IPS DF 6.9 (cell line): ENCODE measurements around the gene TRMT44.
"Not testable (repeated sequence)": the region's sequence is repeated elsewhere in the genome, so short reads cannot be mapped to it uniquely, and the experiment has no call there.

Experiments
- DNase-seq: peaks from one replicate; pipeline ENCODE4 v3.0.0-alpha.2; 2013; ENCODE audit warnings: low read depth, low spot score
- H3K27ac ChIP-seq: one replicate; pipeline ENCODE4 v1.5.1; 2013; ENCODE audit warnings: low read length, control low read depth
- H3K27me3 ChIP-seq: 2 replicates; pipeline ENCODE4 v1.6.1; 2013; ENCODE audit warnings: mild to moderate bottlenecking, low read length; ENCODE audit not compliant: control insufficient read depth, insufficient read depth
- H3K36me3 ChIP-seq: 2 replicates; pipeline ENCODE4 v1.6.1; 2013; ENCODE audit warnings: low read length; ENCODE audit not compliant: control insufficient read depth, insufficient read depth
- H3K4me1 ChIP-seq: 2 replicates; pipeline ENCODE4 v1.6.1; 2013; ENCODE audit warnings: low read length; ENCODE audit not compliant: control insufficient read depth, insufficient read depth
- H3K4me3 ChIP-seq: 2 replicates; pipeline ENCODE4 v1.5.1; 2013; ENCODE audit warnings: mild to moderate bottlenecking, low read length
- H3K9me3 ChIP-seq: 2 replicates; pipeline ENCODE4 v1.6.1; 2013; ENCODE audit warnings: low read length, inconsistent platforms; ENCODE audit not compliant: control insufficient read depth, insufficient read depth
- WGBS: extraction: QIAGEN DNeasy Blood & Tissue Kit; methylation state at CpG from one replicate; pipeline ENCODE4 v1.1.7; 2013; ENCODE audit warnings: mixed read lengths, missing lambda C conversion rate; ENCODE audit not compliant: insufficient read length, insufficient coverage; 5-methylcytosine and 5-hydroxymethylcytosine counted together

The TRMT44 gene

GRCh38 chr4:8477095-8477635, 36.6 kb downstream of the TRMT44 start:
- no peak overlapping the region for H3K27ac ChIP-seq
- H3K36me3 ChIP-seq: peaks cover 4% of the 10 kb centered on the region
- DNase-seq: no peak
- H3K4me3 ChIP-seq: no peak overlapping the region
- no peaks in the 10 kb centered on the region; the same call in 1 of the 2 replicates for H3K4me1 ChIP-seq
- no peaks in the 10 kb centered on the region for H3K9me3 ChIP-seq
- no CpG with 5 or more reads among the region's 16 CpGs for WGBS
- no peaks in the 10 kb centered on the region for H3K27me3 ChIP-seq

DNA sequence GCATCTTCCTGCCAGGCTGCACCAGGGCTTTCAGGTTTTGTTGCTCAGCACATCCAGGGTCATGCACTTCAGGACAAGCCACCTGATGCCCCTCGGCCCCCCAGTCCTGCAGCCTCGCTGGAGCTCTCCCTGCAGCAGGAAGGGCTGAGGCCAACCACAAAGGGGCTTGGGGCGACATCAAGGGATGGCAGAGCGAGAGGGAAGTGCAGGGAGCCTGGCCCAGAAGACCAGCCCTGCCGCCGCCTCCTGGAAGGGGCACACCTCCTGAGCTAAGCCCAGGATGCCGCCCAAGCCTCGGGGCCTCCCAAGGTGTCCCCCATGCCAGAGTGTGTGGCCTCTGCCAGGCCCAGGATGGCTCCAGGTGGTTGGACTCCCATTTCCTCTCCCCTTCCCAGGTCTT, 37.1 kb downstream of the TRMT44 start:
- no peak overlapping the region for H3K4me3 ChIP-seq
- no peak for DNase-seq
- H3K27me3 ChIP-seq: no peaks in the 10 kb centered on the region
- H3K9me3 ChIP-seq: no peaks in the 10 kb centered on the region
- WGBS: no CpG with 5 or more reads among the region's 8 CpGs
- peaks cover 4% of the 10 kb centered on the region for H3K36me3 ChIP-seq
- H3K27ac ChIP-seq: no peak overlapping the region
- H3K4me1 ChIP-seq: no peaks in the 10 kb centered on the region; the same call in 1 of the 2 replicates

DNA sequence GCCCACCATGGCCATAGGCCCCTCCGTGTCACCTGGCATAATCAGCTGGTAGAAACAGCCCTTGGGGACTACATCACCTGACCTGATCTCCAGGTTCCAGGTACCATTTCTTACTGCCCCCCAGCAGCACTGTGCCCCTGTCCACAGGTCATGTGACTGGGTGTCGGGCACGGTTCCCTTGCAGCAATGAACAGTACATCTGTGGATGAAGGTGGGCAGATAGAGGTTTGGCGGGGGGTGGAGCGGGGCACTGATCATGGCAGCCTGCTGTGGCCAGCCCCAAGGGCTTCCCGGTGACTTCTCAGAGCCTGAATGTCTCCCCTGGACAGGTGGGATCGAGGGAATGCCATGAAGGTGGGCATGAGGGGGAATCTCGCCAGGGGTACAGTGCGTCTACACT, 37.8 kb downstream of the TRMT44 start:
- Histone ChIP-seq H3K4me1 (no peaks in the 10 kb centered on the region; the same call in 1 of the 2 replicates), H3K9me3 (no peaks in the 10 kb centered on the region), H3K36me3 (peaks cover 4% of the 10 kb centered on the region), H3K27me3 (no peaks in the 10 kb centered on the region), H3K27ac (no peak overlapping the region), H3K4me3 (no peak overlapping the region)
- no CpG with 5 or more reads among the region's 9 CpGs for WGBS
- no peak for DNase-seq

DNA sequence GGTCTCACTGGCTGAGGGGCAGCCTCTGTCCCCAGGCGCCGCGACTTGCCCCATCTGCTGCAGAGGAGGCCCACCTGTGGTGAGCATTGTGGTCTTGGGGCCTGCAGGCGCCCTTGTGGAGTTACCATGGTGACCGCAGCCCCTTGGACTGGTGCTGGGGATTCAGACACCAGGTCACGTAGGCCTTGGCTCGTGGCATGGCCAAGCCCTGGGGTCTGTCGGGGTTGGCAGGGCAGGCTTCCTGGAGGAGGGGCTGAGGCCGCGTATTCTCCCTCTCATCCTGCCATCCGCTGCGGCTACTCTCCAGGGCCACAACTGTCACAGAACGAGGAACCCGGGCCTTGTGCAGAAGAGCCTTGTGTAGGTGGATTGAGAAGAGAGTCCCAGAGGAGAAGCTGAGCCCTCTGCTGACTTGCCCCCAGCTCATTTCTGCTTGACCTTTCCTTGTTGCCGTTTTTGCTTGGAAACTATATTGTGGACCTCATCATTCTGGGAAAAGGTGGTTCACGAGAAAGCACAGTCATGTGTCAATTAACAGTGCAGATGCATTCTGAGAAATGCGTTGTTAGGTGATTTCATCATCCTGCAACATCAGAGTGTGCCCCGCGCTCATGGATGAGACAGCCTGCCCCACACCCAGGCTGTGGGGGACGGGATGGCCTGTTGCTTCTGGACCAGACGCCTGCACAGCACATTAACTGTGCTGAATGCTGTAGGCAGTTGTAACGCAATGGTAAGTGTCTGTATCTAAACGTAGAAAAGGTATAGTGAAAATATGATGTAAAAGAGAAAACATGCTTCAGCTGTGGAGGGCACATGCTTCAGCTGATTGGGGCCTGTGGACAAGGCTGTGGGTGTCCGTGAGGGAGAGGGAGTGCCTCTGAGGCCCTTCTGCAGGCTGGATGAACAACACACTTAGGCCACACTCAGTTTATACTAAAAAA, 38.5 kb downstream of the TRMT44 start:
- H3K4me1 ChIP-seq: no peaks in the 10 kb centered on the region; the same call in 1 of the 2 replicates
- no peak overlapping the region for H3K4me3 ChIP-seq
- no CpG with 5 or more reads among the region's 24 CpGs for WGBS
- no peak overlapping the region for H3K27ac ChIP-seq
- H3K36me3 ChIP-seq: peaks cover 4% of the 10 kb centered on the region
- DNase-seq: no peak
- no peaks in the 10 kb centered on the region for H3K27me3 ChIP-seq
- H3K9me3 ChIP-seq: no peaks in the 10 kb centered on the region

GRCh38 chr4:8480221-8480620, 39.6 kb downstream of the TRMT44 start:
- DNase-seq: no peak
- H3K4me3 ChIP-seq: no peak overlapping the region
- H3K36me3 ChIP-seq: peaks cover 4% of the 10 kb centered on the region
- no peak overlapping the region for H3K27ac ChIP-seq
- no peaks in the 10 kb centered on the region; the same call in 1 of the 2 replicates for H3K4me1 ChIP-seq
- H3K27me3 ChIP-seq: no peaks in the 10 kb centered on the region
- H3K9me3 ChIP-seq: no peaks in the 10 kb centered on the region
- WGBS: no CpG with 5 or more reads among the region's 11 CpGs

- WGBS: no CpG with 5 or more reads among the region's 9 CpGs
- H3K27ac ChIP-seq, H3K27me3 ChIP-seq, H3K4me3 ChIP-seq, H3K36me3 ChIP-seq, H3K9me3 ChIP-seq, H3K4me1 ChIP-seq, DNase-seq: not testable (repeated sequence)
Measured at GRCh38 chr4:8486643-8487042, 46.1 kb downstream of the TRMT44 start.

- Histone ChIP-seq H3K4me3 (no peak overlapping the region), H3K27me3 (no peaks in the 10 kb centered on the region), H3K9me3 (no peaks in the 10 kb centered on the region), H3K27ac (no peak overlapping the region), H3K36me3 (no peaks in the 10 kb centered on the region), H3K4me1 (peaks cover 2% of the 10 kb centered on the region; the same call in 1 of the 2 replicates)
- no peak for DNase-seq
- no CpG with 5 or more reads among the region's 5 CpGs for WGBS
Measured at GRCh38 chr4:8488791-8489369, 48.3 kb downstream of the TRMT44 start.

GRCh38 chr4:8491478-8491877, 50.9 kb downstream of the TRMT44 start:
- no CpG with 5 or more reads among the region's 23 CpGs for WGBS
- DNase-seq: not testable (repeated sequence)

DNA sequence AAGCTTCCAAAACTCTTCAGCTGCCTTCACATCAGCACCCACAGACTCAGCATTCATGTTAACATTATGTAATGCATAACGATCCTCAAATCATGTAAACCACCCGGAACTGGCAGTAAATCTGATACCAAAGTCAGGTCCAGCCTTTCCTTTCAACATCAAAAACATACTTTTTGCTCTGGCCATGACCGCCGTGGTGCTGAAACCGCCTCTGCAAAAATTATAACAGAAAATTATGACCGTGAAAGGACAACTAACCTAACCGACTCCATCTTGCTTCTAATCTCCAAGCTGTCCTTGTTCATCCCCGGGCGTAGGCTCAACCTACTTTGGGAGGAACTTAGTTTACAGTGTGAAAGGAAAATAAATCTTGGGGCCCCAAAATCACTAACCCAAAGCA, 51.6 kb downstream of the TRMT44 start:
- peaks cover 2% of the 10 kb centered on the region for H3K4me1 ChIP-seq
- no peak overlapping the region for H3K27ac ChIP-seq
- H3K9me3 ChIP-seq: no peaks in the 10 kb centered on the region
- WGBS: no CpG with 5 or more reads among the region's 9 CpGs
- DNase-seq: no peak
- H3K4me3 ChIP-seq: no peak overlapping the region
- H3K27me3 ChIP-seq: no peaks in the 10 kb centered on the region
- H3K36me3 ChIP-seq: no peaks in the 10 kb centered on the region

More at GRCh38 chr4:8491478-8491877, 50.9 kb downstream of the TRMT44 start:
- not testable (repeated sequence) for H3K27me3 ChIP-seq, H3K4me1 ChIP-seq, H3K36me3 ChIP-seq, H3K27ac ChIP-seq, H3K4me3 ChIP-seq, H3K9me3 ChIP-seq

- H3K4me3 ChIP-seq: no peak overlapping the region
- H3K9me3 ChIP-seq: no peaks in the 10 kb centered on the region
- DNase-seq: no peak
- no peaks in the 10 kb centered on the region for H3K36me3 ChIP-seq
- WGBS: no CpG with 5 or more reads among the region's 11 CpGs
- H3K27ac ChIP-seq: no peak overlapping the region
- H3K4me1 ChIP-seq: peaks cover 2% of the 10 kb centered on the region
- H3K27me3 ChIP-seq: no peaks in the 10 kb centered on the region
Measured at GRCh38 chr4:8493484-8493883, 52.9 kb downstream of the TRMT44 start.
